OCI-LY7 (cell line): ENCODE data around the gene TIMM10.

Experiments used
- CTCF ChIP-seq: fragments of 200-600 bp; sonication (generic); conservative IDR thresholded peaks from 2 replicates; pipeline ENCODE4 v1.5.1; 2014; ENCODE audit warnings: mild to moderate bottlenecking, antibody characterized with exemption, low read length, moderate library complexity, mixed read lengths
- EZH2phosphoT487 ChIP-seq: fragments of 200-600 bp; sonication (generic); IDR thresholded peaks from 2 replicates; pipeline ENCODE4 v1.6.1; 2018; ENCODE audit warnings: low read depth, borderline replicate concordance, mild to moderate bottlenecking, mixed run types, antibody characterized with exemption, low read length, moderate library complexity, mixed read lengths

GRCh38 chr11:57479911-57480310, 50.6 kb downstream of the TIMM10 start:
- TF ChIP-seq CTCF: no peak
- TF ChIP-seq EZH2phosphoT487: no peak
